Measurements from ENCODE around the gene TMED5. TPM values are rescaled to one million over a fixed set of nuclear protein-coding genes. Genes with fewer than 3 reads are reported as not detected.
"Not testable (repeated sequence)": the region's sequence is repeated elsewhere in the genome, so short reads cannot be mapped to it uniquely, and the experiment has no call there.

Gene TMED5
- total RNA-seq, 4 donors from 2014 or later, result 57.2 to 189 (median 136) TPM

DNA sequence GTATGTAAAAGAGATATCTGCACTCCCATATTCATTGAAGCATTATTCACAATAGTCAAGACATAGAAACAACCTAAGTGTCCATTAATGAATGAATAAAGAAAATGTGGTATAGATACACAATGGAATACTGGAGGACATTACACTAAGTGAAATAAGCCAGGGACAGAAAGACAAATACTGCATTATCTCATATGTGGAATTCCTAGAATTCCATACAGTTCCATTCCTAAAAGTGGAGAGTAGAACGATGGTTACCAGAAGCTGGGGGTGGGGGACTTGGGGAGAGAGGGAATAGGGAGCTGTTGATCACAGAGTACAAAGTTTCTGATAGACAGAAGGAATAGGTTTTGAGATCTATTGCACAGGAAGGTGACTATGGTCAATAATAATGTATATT lies 7.4 kb downstream of the TMED5 start:
- ATAC-seq (ENCODE audit: low FRiP score) (no peak), DNase-seq (ENCODE audit: low spot score) (no peak)

DNA sequence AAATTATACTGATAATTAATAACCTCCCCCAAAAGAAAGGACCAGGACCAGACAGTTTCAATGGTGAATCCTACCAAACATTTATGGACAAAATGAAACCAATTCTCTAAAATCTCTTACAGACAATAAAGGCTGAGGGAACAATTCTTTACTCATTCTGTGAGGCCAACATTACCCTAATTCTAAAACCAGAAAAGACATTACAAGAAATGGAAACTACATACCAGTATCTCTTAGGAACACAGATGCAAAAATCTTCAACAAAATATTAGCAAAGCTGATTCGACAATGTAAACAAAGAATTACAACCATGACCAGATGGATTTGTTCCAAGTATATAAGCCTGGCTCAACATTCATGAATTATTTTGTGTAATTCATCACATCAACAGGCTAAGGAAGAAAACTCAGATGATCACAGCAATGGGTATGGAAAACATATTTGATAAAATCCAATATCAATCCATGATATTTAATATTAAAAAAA lies 8.6 kb downstream of the TMED5 start:
- DNase-seq (ENCODE audit: low spot score) (no peak), ATAC-seq (ENCODE audit: low FRiP score) (no peak)
- TF ChIP-seq, protein P1, sequence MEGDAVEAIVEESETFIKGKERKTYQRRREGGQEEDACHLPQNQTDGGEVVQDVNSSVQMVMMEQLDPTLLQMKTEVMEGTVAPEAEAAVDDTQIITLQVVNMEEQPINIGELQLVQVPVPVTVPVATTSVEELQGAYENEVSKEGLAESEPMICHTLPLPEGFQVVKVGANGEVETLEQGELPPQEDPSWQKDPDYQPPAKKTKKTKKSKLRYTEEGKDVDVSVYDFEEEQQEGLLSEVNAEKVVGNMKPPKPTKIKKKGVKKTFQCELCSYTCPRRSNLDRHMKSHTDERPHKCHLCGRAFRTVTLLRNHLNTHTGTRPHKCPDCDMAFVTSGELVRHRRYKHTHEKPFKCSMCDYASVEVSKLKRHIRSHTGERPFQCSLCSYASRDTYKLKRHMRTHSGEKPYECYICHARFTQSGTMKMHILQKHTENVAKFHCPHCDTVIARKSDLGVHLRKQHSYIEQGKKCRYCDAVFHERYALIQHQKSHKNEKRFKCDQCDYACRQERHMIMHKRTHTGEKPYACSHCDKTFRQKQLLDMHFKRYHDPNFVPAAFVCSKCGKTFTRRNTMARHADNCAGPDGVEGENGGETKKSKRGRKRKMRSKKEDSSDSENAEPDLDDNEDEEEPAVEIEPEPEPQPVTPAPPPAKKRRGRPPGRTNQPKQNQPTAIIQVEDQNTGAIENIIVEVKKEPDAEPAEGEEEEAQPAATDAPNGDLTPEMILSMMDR (IDR thresholded peaks at IDR 0.05), result no peak

More for the DNA sequence above, 7.4 kb downstream of the TMED5 start:
- TF ChIP-seq, protein P1 (IDR thresholded peaks at IDR 0.05), result no peak

DNA sequence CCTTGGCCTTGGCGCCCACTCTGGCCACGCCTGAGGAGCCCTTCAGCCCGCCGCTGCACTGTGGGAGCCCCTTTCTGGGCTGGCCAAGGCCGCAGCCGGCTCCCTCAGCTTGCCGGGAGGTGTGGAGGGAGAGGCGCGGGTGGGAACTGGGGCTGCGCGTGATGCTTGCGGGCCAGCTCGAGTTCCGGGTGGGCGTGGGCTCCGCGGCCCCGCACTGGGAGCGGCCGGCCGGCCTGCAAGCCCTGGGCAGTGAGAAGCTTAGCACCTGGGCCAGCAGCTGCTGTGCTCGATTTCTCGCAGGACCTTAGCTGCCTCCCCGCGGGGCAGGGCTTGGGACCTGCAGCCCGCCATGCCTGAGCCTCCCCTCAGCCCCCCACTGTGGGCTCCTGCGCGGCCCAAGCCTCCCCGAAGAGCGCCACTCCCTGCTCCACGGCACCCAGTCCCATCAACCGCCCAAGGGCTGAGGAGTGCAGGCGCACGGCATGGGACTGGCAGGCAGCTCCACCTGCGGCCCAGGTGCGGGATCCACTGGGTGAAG lies 10.0 kb downstream of the TMED5 start:
- not testable (repeated sequence) for ATAC-seq (ENCODE audit: low FRiP score); DNase-seq (ENCODE audit: low spot score)

DNA sequence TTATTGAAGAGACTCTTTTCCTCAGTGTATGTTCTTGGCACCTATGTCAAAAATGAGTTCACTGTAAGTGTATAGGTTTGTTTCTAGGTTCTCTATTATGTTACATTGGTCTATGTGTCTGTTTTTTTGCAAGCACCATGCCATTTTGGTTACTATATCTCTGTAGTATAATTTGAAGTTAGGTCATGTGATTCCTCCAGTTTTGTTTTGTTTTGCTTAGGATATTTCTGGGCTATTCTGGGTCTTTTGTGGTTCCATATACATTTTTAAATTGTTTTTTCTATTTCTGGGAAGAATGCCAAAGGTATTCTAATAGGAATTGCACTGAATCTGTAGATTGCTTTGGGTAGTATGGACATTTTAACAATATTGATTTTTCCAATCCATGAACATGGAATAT lies 13.2 kb downstream of the TMED5 start:
- no peak for DNase-seq (ENCODE audit: low spot score)
- ATAC-seq (ENCODE audit: low FRiP score), result no peak
- TF ChIP-seq, protein P1 (IDR thresholded peaks at IDR 0.05), result no peak

DNA sequence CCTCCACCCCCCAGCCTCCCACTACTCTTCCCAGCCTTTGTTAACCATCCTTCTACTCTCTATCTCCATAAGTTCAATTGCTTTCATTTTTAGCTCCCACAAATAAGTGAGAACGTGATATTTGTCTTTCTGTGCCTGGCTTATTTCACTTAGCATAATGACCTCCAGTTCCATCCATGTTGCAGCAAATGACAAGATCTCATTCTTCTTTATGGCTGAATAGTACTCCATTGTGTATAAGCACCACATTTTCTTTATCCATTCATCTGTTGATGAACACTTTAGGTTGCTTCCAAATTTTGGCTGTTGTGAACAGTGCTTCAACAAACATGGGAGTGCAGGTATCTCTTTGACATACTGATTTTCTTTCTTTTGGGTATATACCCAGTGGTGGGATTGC lies 14.3 kb downstream of the TMED5 start:
- not testable (repeated sequence) for ATAC-seq (ENCODE audit: low FRiP score); DNase-seq (ENCODE audit: low spot score)

DNA sequence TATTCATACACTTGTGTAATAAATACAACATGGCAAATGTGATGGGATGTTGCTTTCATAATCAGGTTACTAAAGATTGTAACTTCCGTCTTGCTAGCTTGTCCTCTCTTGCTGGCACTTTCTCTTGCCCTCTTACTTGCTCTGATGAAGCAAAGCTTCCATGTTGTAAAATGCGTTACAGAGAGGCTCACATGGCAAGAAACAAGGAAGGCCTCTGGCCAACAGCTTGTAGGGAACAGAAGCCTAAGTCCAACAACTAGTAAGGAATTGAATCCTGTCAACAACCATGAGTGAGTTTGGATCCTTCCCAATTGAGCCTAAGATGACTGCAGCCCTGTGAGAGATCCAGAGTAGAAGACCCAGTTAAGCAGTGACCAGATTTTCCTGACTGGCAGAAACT lies 15.4 kb downstream of the TMED5 start:
- no peak for DNase-seq (ENCODE audit: low spot score)
- ATAC-seq (ENCODE audit: low FRiP score), result no peak
- TF ChIP-seq, protein P1 (IDR thresholded peaks at IDR 0.05), result no peak

DNA sequence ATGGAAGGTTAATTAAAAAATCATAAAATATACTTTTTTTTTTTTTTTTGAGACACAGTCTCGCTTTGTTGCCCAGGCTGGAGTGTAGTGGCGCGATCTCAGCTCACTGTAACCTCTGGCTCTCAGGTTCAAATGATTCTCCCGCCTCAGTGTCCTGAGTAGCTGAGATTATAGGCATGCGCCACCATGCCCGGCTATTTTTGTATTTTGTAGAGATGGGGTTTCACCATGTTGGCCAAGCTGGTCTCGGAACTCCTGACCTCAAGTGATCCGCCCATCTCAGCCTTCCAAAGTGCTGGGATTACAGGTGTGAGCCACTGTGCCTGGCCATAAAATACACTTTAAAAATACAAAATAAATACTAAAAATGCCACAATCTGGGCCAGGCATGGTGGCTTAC lies 16.9 kb downstream of the TMED5 start:
- ATAC-seq (ENCODE audit: low FRiP score), result not testable (repeated sequence)

DNA sequence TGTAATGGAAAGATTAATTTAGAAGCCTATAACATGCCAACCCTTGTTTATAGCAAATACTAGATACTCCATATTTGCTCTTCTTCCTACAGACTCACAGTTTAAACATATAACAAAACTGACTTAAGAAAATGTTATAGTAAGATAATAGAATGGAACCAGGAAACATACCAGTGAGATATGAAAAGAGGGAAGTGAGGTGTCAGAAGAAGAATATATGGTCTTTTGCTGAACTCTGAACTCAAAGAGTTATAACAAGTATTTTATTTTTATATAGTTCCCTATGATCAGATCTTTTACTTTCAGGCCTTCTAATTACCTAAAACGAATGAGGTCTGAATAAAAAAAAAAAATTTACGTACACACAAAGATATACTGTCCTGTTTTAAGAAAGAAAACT lies 20.9 kb downstream of the TMED5 start:
- DNase-seq (ENCODE audit: low spot score) (no peak), ATAC-seq (ENCODE audit: low FRiP score) (no peak)
- TF ChIP-seq, protein P1 (IDR thresholded peaks at IDR 0.05), result no peak

More for the DNA sequence above, 16.9 kb downstream of the TMED5 start:
- not testable (repeated sequence) for DNase-seq (ENCODE audit: low spot score)

DNA sequence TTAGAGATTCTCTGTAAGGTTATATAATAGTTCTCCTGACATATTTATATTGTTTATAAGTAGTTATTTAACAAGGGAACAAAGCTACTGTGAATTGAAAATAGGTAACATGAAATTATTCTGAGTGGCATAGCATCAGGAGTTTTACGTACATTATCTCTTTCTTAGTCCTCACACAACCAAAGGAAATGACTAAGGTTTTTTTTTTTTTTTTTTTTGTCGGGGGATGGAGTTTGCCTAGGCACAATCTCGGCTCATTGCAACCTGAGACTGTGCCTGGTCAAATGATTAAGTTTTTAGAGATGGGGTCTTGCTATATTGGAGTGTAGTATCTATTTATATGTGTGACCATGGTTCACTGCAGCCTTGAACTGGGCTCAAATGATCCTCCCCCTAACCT lies 24.9 kb downstream of the TMED5 start:
- DNase-seq (ENCODE audit: low spot score) (no peak), ATAC-seq (ENCODE audit: low FRiP score) (no peak)
- TF ChIP-seq, protein P1 (IDR thresholded peaks at IDR 0.05), result no peak
